ENCODE data around the gene MNT.
A peak's percentile ranks its signal among the peaks of the same experiment; 100 is the strongest.

MNT gene

DNA sequence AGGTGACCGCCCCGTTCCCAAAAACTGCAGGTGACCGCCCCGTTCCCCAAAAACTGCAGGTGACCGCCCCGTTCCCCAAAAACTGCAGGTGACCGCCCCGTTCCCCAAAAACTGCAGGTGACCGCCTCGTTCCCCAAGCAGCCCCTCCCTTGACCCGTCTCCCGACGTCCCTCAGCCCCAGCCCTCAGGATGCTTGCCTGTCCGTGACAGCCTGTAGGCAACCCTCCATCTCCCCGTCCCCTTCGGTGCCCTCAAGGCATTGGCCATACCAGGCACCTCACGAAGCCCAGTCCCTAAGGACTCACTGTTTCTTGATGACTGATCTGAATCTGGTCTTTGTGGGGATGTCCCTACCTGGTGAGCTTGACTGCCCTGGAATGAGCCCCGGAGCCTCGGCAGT, 38.4 kb downstream of the MNT start:
- DNase-seq = no peak

DNA sequence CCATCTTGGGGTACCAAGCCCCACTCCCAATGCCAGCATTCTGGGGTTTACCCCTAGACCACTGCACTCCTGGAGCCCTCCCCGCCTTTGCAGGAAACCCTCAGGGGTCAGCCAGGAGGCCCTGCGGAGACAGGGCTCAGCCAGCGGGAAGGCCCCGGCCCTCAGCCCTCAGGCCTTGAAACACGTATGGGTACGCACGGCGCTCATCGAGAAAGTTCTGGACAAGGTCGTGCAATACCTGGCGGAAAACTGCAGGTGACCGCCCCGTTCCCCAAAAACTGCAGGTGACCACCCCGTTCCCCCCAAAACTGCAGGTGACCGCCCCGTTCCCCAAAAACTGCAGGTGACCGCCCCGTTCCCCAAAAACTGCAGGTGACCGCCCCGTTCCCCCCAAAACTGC, 38.8 kb downstream of the MNT start:
- no peak for DNase-seq

DNA sequence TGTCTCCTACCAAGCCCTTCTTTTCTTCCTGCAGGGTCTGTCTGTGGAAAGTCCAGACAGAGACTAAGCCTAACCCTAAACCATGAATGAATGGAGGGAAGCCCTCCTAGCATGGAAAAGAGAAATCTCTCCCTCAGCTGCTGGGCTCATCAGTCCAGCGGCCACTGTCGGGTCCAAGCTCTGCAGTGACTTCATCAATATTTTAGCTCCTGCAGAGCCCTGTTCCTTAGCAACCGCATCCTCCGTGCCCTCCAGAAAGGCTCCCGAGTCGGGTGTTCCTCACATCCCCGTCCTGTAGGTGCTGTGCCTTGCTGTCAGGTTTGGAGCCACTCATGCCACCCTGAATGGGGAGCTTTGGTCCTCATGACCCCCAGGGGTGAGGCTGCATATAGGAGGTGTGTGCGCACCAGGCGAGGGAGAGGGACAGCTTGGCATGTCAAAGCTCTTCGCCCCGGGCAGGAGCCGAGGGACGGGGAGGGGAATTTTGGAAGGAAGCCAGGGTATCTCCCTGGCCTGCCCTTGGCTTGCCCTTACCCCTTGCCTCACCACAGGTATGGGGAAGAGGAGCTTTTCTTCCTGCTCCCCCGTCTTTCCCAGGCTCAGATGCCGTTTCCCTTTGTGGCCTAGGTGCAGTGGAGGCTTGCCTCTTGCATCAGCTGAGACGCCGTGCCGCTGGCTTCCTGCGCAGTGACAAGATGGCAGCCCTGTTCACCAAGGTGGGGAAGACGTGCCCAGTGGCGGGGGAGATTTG, 39.7 kb downstream of the MNT start:
- DNase-seq = no peak

DNA sequence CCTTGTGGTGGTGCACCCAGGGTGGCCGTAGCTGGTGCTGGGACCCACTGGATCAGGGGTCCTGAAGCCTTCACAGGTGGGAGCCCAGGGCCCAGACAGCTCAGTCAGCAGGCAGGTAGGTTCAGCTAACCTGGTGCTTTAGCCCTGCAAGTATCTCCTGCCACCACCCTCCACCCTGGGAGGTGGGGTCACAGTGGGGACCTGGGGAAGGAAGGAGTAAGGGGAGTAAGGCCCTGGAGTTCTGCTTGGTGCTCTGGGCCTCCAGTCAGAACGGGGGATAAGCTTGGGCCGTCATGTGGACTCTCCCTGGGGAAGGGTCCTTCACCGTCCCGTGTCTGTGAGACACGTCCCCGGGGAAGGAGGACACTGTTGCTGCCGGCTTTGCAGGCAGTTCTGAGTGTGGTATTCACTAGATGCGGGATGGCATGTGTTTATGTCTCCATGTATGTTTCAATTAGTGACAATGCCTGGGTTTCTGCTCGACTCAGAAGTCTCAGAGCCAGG, 42.9 kb downstream of the MNT start:
- DNase-seq = no peak

DNA sequence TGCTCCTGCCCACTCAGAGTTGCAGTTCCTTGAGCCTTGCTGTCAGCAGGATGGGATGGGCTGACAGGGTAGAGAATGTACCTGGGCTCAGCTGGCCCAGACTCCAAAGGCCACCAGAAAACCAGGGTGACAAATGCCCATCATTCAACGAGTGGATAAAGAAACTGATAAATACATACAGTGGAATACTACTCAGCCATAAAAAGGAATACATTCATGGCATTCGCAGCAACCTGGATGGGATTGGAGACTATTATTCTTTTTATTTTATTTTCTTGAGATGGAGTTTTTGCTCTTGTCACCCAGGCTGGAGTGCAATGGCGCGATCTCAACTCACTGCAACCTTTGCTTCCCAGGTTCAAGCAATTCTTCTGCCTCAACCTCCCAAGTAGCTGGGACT, 43.6 kb downstream of the MNT start:
- no peak for DNase-seq

DNA sequence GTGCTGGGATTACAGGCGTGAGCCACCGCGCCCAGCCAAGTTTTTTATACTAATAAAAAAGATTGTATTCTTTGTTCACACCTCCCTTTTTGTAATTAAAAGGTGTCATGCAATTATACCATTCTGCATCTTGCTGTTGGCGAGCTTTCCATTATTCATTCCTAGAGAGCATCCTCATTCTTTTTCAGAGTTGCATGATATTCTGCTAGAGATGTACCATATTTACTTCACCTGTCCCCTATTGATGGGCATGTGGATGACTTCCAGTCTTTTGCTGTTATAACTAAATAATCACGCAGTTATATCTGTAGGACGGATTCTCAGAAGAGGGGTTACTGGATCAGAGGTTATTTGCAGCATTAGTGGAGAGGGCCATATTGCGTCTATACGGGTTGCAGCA, 46.5 kb downstream of the MNT start:
- no peak for DNase-seq

DNA sequence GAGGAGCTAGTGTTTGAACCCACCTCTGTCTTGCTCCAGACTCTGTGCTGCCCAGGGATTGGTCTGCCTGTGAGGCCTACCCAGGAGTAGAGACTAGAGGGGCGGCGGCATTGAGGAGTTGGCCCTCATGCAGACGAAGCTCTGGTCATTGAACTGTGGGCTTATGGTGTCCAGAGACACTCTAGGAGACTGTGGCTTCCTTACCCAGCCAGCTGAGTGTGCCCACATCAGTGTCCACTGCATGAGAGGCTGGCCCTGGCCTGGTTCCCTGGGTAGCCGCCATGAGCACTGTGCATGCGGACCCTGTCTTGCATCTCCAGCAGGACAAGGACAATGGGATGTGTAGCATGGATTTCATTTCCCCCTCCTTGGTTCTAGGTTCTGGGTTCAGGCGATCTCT, 49.6 kb downstream of the MNT start:
- DNase-seq = no peak

DNA sequence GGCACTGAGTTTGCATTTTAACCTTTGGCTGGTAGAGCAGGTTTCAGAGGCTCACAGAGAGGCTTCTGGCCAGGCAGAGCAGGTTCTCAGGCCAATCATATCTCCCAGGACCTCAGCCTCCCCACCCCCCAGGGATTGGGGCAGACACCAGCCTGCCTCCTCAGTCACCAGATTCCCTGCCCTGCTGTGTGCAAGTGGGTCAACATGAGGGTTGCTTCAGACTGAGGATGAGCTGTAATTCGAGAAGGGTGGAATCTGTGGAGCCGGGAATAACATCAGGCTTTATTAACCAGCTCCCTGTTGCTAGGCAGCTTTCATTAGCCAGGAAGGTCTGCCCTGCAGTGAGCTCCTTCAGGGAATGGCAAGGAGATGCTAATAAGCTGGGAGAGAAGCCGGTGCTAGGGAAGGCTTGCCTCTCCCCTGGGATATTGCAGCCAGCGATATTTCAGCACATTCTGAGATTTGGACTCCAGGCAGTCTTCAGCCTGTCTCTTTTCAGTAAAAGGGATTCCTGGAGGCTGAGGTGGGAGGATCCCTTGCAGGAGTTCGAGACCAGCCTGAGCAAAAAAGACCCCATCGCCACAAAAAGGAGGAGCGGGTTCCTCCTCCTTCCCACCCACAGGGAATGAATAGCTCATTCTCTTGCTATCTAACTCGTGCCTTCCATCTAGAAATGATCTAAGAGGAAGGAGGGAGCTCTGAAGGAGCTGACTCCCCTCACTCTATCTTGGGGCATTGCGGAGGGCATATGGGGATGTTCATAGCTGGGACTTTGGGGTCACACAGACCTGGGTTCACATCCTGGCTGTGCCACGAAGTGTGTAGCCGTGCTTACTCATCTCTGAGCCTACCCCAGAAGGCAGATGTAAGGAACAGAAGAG, 52.8 kb downstream of the MNT start:
- no peak for DNase-seq

DNA sequence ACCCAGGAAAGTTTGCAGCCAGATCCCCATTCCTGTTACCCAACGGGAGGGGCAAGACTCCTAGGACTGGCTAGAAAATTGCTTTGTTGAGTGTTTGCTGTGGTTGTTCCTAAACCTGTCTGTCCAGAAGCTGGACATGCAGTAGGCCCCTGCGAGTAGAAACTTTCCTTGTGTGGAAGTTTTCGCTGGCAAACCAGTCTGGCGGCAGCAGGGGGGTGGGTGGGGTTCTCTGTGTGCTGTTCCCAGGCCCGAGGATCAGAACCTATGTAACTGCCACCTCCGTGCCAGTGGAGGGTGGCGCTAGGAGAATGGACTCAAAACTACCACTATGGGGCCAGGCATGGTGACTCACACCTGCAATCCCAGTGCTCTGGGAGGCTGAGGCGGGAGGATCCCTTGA, 54.4 kb downstream of the MNT start:
- DNase-seq = no peak

DNA sequence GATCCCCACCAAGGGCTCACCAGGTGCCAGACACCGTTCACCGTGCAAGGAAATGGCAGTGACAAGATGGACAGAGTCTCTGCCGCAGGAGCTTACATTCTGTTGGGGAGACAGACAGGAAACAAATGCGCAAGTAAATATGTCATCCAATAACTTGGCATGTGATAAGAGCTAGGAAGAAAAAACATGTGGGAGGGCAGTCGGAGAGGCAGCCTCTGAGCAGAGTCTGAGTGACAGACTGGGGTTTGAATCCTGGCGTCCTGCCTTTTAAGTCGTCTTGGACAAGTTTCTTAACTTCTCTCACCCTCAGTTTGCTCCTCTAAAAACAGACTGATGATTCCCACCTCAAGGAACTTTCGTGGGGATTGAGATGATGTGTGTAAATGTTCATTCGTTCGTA, 56.3 kb downstream of the MNT start:
- DNase-seq = no peak

DNA sequence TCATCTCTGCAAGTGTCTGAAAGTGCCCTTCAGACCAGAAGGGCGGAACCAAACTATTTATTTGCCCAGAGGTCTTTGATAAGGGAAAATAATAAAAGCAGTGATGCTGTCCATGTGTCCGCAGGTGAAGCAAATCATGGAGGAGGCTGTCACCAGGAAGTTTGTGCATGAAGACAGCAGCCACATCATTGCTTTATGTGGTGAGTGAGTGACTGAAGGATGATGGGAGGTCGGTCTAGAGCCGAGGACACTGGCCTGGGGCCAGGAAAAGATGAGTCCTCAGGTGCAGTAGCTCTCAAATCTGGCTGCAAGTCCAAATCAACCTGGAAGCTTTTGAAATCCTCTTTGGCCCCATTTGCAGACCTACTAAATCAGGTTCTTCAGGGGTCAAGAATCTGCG, 57.4 kb downstream of the MNT start:
- no peak for DNase-seq

DNA sequence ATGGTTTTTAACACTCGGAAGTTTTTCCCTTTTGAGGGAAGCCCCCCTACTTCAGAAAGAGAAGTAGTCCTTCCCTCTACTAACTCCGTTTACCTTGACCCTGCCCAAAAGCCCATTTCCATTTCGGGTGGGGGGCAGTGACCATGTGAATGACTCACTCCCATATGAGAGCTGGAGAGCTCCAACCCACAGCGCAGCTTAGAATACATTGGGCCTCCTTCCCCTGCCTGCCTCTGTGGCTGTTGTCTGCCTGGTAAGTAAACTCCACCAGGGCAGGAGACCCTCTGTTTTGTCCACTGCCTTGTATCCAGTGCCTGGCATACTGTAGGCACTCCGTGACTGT, 62.6 kb downstream of the MNT start:
- DNase-seq = no peak

DNA sequence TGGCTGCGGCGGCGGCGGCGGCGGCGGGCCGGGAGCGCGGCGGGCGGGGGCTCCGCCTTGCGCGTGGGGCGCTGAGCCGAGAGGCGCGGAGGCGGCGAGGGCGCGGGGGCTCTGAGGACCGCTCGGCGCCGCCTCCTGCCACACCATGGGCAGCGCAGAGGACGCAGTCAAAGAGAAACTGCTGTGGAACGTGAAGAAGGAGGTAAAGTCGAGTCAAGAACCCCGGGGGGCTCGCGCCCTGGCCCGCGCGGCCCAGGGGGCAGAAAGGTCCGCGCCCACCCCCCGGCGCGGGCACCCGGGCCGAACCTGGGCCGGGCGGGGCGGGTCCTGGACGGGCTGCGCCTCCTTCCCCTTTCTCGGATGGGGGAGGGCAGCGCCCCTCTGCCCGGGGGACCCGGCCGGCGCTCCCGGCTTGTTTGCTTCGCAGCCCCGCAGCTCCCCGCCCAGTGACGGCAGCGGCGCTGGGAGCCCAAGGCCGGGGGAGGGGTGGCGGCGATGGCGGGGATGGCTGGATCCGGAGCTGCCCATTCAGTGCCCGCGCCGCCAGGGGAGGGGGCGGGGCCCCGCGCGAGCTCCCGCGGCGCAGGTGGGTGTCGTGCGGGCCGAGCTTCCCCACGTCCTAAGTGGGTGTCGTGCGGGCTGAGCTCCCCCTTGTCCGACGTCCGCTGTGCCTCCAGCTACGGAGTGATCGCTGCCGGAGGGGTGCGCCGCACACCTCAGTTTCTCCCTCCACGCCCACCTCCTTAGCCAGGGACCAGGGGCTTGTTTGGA, 63.1 kb downstream of the MNT start:
- DNase-seq = peak in 3 of 4 experiments; percentile 11 to 22 (median 14)

DNA sequence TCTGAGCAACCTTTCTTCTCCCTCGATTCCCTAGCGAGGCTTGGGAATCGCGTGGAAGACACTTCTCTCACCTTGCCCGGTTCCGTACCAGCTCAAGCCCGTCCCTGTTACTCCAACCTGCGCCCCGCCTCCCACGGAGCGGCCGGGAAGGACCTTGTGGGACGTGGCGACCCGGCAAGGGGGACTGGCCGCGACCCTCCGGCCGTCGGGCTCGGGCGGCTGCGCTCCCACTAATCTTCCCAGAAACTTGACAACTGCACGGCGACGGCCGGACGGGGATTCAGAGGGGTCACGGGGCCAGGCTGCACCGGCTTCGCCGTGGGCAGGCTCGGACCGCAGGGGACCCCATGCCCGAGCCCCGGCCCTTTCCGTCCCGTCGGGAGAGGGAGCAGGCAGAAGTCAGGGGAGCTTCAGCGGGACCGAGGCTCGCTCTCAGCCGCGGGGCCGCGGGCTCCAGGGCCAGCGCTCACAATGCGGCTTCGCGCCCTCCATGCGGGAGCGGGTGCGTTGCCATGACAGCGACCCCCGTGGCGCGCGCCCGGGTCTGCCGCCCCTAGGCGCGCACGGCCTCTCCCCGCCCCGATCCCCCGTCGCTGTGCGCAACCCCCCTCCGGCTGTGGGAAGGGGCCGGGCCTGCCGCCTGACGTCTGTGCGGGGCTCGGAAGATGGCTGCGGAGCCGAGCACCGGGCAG, 63.9 kb downstream of the MNT start, which contains the start of gene SGSM2:
TSS of gene SGSM2 (plus strand) at position 650 of the 692 bp plus-strand sequence. CDS start 188 bp downstream, outside the sequence.
- DNase-seq = peak; percentile 26 to 61 (median 47)

DNA sequence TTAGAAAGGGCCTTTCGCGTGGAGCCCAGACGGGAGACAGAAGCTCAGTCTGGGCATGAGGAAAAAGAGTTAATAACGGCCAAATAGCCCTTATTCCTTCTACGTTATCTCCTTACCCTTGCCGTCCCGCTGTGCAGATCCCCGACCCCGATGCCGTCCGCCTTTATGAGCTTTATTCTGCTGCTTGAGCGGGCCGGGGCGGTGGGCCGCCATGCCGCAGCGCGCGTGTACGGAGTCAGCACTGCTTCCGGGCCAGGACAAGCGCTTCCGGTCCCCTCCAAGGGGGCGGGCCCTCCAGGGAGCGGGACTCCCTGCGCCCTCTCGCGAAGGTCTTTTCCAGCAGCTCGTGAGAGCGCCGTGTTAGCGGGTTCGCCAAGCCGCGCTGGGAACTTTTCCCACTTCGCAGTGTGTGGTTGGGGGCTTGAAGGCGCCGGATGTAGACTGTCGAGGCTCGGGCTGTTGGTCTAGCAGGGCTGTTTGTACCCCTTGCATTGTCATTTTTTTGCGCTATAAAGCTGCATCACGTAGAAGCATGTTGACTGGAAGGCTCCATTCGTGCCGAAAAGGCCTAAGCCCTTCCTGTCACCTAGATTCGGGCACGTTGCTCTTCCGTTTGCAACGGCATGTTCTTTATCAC, 64.5 kb downstream of the MNT start, which contains the start of gene TSR1:
TSS of gene TSR1 (minus strand) at position 243 of the 637 bp plus-strand sequence. CDS start at position 213, 30 bp downstream.
- DNase-seq = peak; percentile 77 to 86 (median 82)

DNA sequence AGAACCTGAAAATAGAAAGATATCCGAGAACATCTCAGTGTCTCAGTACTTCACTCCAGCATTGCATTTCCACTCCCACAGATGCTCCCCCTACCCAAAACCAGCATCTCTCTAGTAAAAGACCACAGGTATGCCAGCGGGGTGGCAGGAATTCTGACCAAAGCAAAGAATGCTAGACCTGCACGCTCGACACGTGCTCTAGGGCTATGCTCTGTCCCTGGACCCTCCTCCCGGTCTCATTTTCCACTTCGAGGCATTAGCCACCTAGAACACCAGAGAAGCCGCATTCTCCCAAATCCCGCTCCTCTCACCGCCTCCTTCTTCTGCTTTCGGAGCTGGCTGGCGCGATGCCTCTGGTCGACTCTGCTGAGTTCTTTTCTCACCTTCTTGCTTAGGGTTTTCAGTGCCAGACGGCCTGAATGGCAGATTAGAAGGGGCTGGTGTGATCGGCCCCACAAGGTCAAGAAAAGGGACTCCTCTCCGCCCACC, 65.1 kb downstream of the MNT start:
- no peak for DNase-seq
